SU-DHL-6 (cell line): ENCODE results near the gene IFNL1.
"Not testable (repeated sequence)": the region's sequence is repeated elsewhere in the genome, so short reads cannot be mapped to it uniquely, and the experiment has no call there.

ENCODE experiments used
- H2AFZ ChIP-seq: fragments of 200-600 bp; sonication (generic); 2 replicates; pipeline ENCODE4 v1.6.1; 2014; ENCODE audit warnings: low read depth, mild to moderate bottlenecking, moderate library complexity, mixed read lengths, antibody characterized with exemption, low read length; ENCODE audit not compliant: severe bottlenecking
- H3F3A ChIP-seq: fragments of 200-600 bp; shearing (Covaris generic); 2 replicates; pipeline ENCODE4 v1.6.0; 2016; ENCODE audit warnings: antibody characterized with exemption, mild to moderate bottlenecking; ENCODE audit not compliant: insufficient read depth
- H3K27ac ChIP-seq: fragments of 200-600 bp; sonication (generic); 2 replicates; pipeline ENCODE4 v1.5.1; 2016; ENCODE audit warnings: low read depth, mild to moderate bottlenecking, low read length, moderate library complexity, mixed read lengths
- H3K27me3 ChIP-seq: fragments of 200-600 bp; sonication (generic), shearing (Covaris generic); 2 replicates; pipeline ENCODE4 v1.6.0; 2014; ENCODE audit warnings: mild to moderate bottlenecking, low read length
- H3K36me3 ChIP-seq: fragments of 200-600 bp; sonication (generic); 2 replicates; pipeline ENCODE4 v1.6.1; 2014; ENCODE audit warnings: mild to moderate bottlenecking, low read length, mixed read lengths
- H3K4me2 ChIP-seq: fragments of 300-600, 200-600 bp; shearing (Covaris generic), sonication (generic); 2 replicates; pipeline ENCODE4 v1.6.0; 2014; ENCODE audit warnings: low read length, low read depth, mild to moderate bottlenecking; ENCODE audit not compliant: poor library complexity, severe bottlenecking
- H3K4me3 ChIP-seq: fragments of 200-600 bp; sonication (generic); 2 replicates; pipeline ENCODE4 v1.5.1; 2014; ENCODE audit warnings: antibody characterized with exemption, low read length, mild to moderate bottlenecking, mixed read lengths; ENCODE audit not compliant: insufficient read depth, poor library complexity, severe bottlenecking
- H3K79me2 ChIP-seq: fragments of 200-600 bp; sonication (generic); 2 replicates; pipeline ENCODE4 v1.6.1; 2014; ENCODE audit warnings: mild to moderate bottlenecking, low read length, moderate library complexity; ENCODE audit not compliant: insufficient read depth
- H3K9ac ChIP-seq: fragments of 200-600 bp; sonication (generic); 2 replicates; pipeline ENCODE4 v1.7.0; 2014; ENCODE audit warnings: mild to moderate bottlenecking, low read length
- H3K9me2 ChIP-seq: fragments of 200-600 bp; sonication (generic); replicated peaks from 2 replicates; pipeline ENCODE4 v1.6.1; 2014; ENCODE audit warnings: low read length; ENCODE audit not compliant: insufficient read depth
- H3K9me3 ChIP-seq: fragments of 200-600 bp; sonication (generic); 2 replicates; pipeline ENCODE4 v1.6.1; 2014; ENCODE audit warnings: low read length, mixed read lengths; ENCODE audit not compliant: insufficient read depth
- H4K20me1 ChIP-seq: fragments of 200-600 bp; sonication (generic); 2 replicates; pipeline ENCODE4 v1.6.1; 2014; ENCODE audit warnings: low read depth, mild to moderate bottlenecking, antibody characterized with exemption, low read length, moderate library complexity, mixed read lengths
- EZH2phosphoT487 ChIP-seq: fragments of 200-600 bp; sonication (generic), shearing (Covaris generic); conservative IDR thresholded peaks from 2 replicates; pipeline ENCODE4 v1.6.1; 2018; ENCODE audit warnings: mild to moderate bottlenecking, antibody characterized with exemption, low read length, moderate library complexity, mixed read lengths
- TF ChIP-seq, protein P1 (sequence below): fragments of 200-600 bp; sonication (generic); IDR thresholded peaks from one replicate; pipeline ENCODE4 v1.5.1; 2017; ENCODE audit warnings: antibody characterized with exemption, mild to moderate bottlenecking, low read length, moderate library complexity; ENCODE audit not compliant: insufficient read depth, poor library complexity, severe bottlenecking

IFNL1 gene

DNA sequence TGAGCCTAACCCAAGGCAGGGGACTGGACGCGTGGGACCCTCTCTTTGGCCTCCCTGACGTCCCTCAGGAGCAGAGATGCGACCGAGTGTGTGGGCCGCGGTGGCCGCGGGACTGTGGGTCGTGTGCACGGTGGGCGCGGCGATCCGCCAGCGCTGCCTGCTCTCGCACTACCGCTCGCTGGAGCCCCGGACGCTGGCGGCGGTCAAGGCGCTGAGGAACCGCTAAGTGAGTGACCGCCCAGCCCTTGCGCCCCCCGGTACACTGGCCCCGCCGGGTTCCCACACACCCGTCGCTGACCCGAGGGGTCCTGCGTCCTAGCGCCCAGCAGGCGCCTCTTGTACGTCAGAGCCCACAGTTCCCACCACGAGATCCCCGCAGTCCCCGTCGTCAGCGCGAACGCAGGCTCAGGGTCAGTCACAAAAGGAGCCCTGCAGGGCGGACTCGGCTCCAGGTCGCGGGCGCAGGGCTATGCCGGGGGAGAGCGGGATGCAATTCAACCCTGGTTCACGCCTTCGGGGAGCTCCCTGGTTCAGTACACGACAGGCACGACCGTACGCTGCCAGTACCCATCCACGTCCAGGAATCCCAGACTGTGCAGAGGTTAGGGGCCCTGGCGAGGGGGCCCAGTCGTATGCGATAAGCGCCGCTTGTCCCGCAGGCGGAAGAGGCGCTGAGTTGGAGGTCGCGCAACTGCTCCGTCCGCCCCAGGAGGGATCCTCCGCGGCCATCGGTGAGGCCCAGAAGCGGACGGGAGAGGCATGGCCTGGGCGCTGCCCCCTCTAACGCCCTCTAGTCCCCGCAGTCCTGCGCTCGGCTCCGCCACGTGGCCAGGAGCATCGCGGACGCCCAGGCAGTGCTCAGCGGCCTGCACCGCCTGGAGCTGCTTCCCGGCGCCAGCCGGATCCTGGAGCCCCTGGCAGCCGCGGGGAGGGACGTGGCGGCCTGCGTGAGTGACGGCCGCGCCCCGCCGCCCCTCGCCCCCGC is 31.6 kb upstream of the IFNL1 start:
- TF ChIP-seq, protein P1, sequence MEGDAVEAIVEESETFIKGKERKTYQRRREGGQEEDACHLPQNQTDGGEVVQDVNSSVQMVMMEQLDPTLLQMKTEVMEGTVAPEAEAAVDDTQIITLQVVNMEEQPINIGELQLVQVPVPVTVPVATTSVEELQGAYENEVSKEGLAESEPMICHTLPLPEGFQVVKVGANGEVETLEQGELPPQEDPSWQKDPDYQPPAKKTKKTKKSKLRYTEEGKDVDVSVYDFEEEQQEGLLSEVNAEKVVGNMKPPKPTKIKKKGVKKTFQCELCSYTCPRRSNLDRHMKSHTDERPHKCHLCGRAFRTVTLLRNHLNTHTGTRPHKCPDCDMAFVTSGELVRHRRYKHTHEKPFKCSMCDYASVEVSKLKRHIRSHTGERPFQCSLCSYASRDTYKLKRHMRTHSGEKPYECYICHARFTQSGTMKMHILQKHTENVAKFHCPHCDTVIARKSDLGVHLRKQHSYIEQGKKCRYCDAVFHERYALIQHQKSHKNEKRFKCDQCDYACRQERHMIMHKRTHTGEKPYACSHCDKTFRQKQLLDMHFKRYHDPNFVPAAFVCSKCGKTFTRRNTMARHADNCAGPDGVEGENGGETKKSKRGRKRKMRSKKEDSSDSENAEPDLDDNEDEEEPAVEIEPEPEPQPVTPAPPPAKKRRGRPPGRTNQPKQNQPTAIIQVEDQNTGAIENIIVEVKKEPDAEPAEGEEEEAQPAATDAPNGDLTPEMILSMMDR: no peak
- TF ChIP-seq EZH2phosphoT487: no peak
- Histone ChIP-seq H2AFZ (no peak overlapping the region), H3K9me3 (no peaks in the 10 kb centered on the region), H3K9ac (no peak overlapping the region), H3K27ac (no peak overlapping the region), H3K27me3 (no peaks in the 10 kb centered on the region), H3F3A (no peaks in the 10 kb centered on the region), H3K36me3 (no peaks in the 10 kb centered on the region), H3K4me2 (no peak overlapping the region), H3K9me2 (no peaks in the 10 kb centered on the region), H3K79me2 (no peaks in the 10 kb centered on the region), H4K20me1 (no peaks in the 10 kb centered on the region), H3K4me3 (no peak overlapping the region)

- H3K4me2 ChIP-seq: no peak overlapping the region
- H3K27ac ChIP-seq: no peak overlapping the region
- TF ChIP-seq, protein P1: no peak
- TF ChIP-seq EZH2phosphoT487: no peak
- H3K79me2 ChIP-seq: no peaks in the 10 kb centered on the region
- H3F3A ChIP-seq: no peaks in the 10 kb centered on the region
- H4K20me1 ChIP-seq: no peaks in the 10 kb centered on the region
- no peaks in the 10 kb centered on the region for H3K36me3 ChIP-seq
- no peaks in the 10 kb centered on the region for H3K27me3 ChIP-seq
- H3K4me3 ChIP-seq: no peak overlapping the region
- no peaks in the 10 kb centered on the region for H3K9me3 ChIP-seq
- no peak overlapping the region for H3K9ac ChIP-seq
- H3K9me2 ChIP-seq: no peaks in the 10 kb centered on the region
- no peak overlapping the region for H2AFZ ChIP-seq
Measured at GRCh38 chr19:39265321-39265916, 30.8 kb upstream of the IFNL1 start.

DNA sequence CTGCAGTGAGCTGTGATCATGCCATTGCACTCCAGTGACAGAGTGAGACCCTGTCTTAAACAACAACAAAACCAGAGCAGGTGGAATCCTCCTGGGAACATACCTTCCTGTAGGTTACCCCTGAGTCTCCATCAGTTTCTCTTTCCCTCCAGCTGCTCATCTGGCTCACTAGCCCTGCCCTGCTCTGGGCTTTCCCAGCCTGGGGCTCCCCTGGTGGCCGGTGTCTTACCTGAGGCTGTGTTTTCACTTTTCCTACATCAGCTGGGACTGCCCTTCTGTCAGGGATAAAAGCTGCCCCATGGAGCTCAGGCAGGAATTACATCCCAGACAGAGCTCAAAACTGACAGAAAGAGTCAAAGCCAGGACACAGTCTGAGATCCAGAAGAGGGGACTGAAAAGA is 28.1 kb upstream of the IFNL1 start, which contains the start of gene IFNL2:
IFNL2 (plus strand) TSS at position 312 of the 400 bp plus-strand sequence. CDS start 173 bp downstream, outside the sequence.
- not testable (repeated sequence) for H3K27ac ChIP-seq, H3K9me3 ChIP-seq, H3K36me3 ChIP-seq, H3K9ac ChIP-seq, H2AFZ ChIP-seq, H3K4me2 ChIP-seq, H3K79me2 ChIP-seq, H4K20me1 ChIP-seq, H3F3A ChIP-seq, H3K4me3 ChIP-seq, H3K27me3 ChIP-seq, H3K9me2 ChIP-seq

DNA sequence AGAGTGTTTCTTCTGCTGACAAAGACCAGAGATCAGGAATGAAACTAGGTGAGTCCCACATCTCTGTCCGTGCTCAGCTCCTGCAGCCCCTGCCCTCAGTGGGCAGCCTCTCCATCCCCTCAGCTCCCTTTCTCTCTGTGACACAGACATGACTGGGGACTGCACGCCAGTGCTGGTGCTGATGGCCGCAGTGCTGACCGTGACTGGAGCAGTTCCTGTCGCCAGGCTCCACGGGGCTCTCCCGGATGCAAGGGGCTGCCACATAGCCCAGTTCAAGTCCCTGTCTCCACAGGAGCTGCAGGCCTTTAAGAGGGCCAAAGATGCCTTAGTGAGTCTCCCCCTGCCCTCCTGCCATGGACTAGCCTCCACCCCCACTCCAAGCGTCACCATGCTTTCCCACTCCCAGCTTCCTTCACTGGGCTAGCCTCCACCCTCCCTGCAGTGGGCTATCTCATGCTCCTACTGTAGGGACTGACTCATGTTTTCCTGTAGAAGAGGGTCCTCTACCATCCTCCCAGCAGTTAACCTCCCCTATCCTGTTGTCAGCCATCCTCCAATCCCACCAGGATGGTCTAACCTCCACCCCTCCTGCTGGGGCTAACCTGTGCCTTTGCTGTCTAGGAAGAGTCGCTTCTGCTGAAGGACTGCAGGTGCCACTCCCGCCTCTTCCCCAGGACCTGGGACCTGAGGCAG is 27.5 kb upstream of the IFNL1 start:
- not testable (repeated sequence) for H3K27me3 ChIP-seq, H2AFZ ChIP-seq

GRCh38 chr19:39269369-39269768 is 26.8 kb upstream of the IFNL1 start:
- not testable (repeated sequence) for H3K27me3 ChIP-seq, H3K79me2 ChIP-seq

More for the DNA sequence above, 27.5 kb upstream of the IFNL1 start:
- H3K79me2 ChIP-seq, H3K4me2 ChIP-seq, H3K9me3 ChIP-seq, H3K9ac ChIP-seq, H3K36me3 ChIP-seq, H3K27ac ChIP-seq, H3K9me2 ChIP-seq, H3F3A ChIP-seq, H4K20me1 ChIP-seq, H3K4me3 ChIP-seq: not testable (repeated sequence)

More at GRCh38 chr19:39269369-39269768, 26.8 kb upstream of the IFNL1 start:
- not testable (repeated sequence) for H3K9me3 ChIP-seq, H3K27ac ChIP-seq, H3K9me2 ChIP-seq, H3K4me3 ChIP-seq, H3K36me3 ChIP-seq, H2AFZ ChIP-seq, H3F3A ChIP-seq, H3K4me2 ChIP-seq, H3K9ac ChIP-seq, H4K20me1 ChIP-seq
